NCI-H1092 (cell line): ENCODE results near the gene KLF13.

Source experiments
- DNase-seq: peaks from one replicate; lab custom pipeline; 2025; lab: John Stamatoyannopoulos, UW

KLF13 gene

DNA sequence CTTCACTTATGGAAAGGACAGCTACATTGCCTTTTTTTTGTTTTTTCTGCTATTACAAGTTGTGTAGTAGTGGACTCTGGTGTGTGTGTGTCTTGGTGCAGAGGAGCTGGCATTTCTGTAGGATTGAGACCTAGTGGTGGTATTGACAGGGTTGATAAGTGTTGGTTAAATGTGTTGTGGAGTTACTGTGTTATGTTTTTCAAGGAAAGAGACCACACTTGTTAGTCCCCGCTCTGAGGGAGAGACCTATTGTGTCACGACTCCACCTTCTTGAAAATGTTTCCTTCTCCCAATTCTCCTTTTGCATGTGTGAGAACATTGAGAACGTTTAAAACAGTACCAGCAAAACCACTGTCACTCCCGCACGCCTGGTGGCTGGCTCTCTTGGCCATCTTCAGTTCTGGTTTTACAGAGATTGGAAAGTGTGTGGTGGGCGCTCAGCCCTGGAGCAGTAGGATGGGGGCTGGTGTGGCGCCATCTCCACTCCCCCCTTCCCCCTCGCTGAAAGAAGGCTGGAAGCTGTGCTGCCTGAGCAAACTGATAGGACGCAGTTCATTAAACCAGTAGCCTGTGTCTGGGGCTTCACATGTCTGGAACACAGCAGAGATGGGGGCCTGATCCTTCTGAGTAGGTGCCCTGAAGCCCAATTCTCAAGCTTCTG is 5.5 kb downstream of the KLF13 start:
- no peak for DNase-seq

- no peak for DNase-seq
Observed at GRCh38 chr15:31332681-31333071, 6.0 kb downstream of the KLF13 start.

- no peak for DNase-seq
Observed at GRCh38 chr15:31333119-31333518, 6.5 kb downstream of the KLF13 start.

DNA sequence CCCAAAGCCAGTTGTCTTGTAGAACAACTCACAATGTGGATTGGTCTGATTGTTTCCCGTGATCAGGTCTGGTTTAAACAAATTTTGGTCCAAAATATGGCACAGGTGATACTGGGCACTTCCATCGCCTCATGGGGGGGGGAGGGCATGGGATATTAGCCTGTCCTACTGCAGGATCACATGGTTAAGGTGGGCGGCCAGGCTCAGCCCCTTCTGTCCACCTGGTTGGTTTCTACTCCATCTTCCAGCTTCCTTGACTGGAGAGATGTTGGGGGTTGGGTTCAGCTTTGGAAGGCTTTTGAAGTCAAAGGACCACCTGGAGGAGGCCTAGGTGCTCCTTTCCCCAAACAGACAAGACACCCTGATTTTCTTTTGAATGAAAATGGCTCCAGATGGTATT is 7.2 kb downstream of the KLF13 start:
- no peak for DNase-seq

- DNase-seq, result no peak
Observed at GRCh38 chr15:31335989-31336592, 9.5 kb downstream of the KLF13 start.

DNA sequence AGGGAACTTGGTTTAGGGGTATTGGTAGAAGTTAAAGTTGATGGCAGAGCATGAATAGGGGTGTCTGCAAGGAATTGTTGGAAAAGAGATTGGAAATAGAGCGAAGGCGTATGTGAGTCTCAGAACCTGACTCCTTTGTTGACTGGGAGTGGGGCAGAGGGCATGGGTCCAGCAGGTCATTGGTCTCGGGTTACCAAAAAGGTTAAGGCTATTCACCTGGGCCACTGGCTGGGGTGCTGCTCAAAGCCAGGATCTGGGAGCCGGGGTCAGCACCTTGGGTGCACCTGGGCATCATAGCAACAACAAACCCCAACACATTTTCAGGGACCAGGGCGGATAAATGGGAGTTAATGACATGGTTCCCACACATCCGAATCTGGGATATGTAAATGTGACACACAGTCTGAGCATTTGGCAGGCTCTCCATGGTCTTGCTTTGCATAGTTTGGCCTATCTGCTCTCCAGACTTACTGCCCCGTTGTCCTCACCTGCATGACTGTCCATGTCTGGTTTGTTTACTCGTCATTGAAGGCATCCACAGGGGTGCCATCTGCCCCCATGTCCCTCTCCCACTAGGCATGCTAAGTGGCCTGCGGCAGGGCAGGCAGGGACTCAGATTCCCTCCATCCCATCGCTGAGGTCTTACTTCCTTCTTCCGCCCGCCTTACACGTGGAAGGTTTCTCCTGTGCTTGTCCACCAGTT is 10.1 kb downstream of the KLF13 start:
- no peak for DNase-seq

- no peak for DNase-seq
Observed at GRCh38 chr15:31337352-31338031, 10.9 kb downstream of the KLF13 start.

GRCh38 chr15:31338318-31338878 is 11.8 kb downstream of the KLF13 start:
- DNase-seq, result no peak

- peak; percentile 36 for DNase-seq
Observed at GRCh38 chr15:31338879-31339557, 12.4 kb downstream of the KLF13 start.

- DNase-seq, result no peak
Observed at GRCh38 chr15:31339558-31339895, 12.9 kb downstream of the KLF13 start.

GRCh38 chr15:31340047-31340446 is 13.4 kb downstream of the KLF13 start:
- no peak for DNase-seq

DNA sequence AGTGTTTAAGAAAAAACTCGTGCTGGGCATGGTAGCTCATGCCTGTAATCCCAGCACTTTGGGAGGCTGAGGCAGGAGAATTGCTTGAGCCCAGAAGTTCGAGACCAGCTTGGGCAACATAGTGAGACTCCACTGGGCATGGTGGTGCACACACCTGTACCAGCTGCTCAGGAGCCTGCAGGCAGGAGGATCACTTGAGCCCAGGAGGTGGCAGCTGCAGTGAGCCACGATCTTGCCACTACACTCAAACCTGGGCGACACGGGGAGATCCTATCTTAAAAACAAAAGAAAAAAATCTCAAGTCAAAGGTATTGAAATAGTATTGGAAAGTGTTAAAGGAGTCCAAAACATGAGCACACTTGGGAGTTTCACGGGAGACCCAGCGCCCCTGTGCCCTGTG is 14.0 kb downstream of the KLF13 start:
- DNase-seq, result no peak

GRCh38 chr15:31341071-31341470 is 14.4 kb downstream of the KLF13 start:
- no peak for DNase-seq

DNA sequence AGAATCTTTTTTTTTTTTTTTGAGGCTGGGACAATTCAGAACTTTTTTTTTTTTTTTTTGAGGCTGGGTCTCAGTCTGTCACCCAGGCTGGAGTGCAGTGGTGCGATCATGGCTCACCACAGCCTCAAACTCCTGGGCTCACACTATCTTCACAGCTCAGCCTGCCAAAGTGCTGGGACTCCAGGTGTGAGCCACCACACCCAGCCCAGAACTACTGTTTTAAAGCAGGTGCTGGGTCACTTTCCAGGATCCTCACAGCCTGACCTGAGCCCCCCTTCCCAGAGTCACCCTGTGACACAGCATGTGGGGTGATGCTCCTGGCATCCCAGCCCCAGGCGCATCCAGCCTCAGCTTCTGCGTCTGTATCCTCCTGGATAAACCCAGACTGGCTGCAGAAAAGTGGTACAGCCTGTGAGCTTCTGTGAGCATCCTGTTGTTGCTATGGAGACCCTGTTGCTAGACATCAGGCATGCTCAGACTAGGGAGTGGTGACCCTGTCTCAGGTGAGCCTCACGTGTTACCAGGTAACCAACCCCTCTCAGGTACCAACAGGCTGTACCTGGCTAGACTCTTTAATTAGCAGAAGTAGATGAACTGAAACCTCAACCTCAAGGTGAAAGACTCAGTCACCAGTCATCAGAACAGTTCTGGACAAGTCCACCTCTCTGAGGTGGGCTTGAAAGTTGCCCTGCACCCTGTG is 15.0 kb downstream of the KLF13 start:
- no peak for DNase-seq

- no peak for DNase-seq
Observed at GRCh38 chr15:31342381-31342780, 15.7 kb downstream of the KLF13 start.

GRCh38 chr15:31342781-31343626 is 16.4 kb downstream of the KLF13 start:
- DNase-seq, result no peak

DNA sequence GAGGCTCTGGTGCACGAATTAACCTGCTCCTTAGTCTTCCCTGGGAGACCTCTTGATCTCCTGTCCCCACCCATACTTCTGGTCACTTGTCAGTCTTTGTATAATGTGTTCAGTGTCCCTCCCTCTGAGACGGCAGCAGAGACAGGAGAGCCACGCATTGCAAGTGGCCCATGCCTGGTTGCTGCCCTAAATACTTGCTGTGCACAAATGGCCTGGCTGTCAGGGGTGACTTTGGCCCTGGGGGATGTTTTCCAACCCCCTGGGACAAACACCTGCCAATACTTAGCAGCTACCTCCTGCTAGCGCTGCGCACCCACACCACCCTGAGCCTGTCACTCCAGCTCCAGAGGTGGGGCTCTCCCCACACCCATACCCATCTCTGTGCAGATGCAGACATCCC is 17.2 kb downstream of the KLF13 start:
- DNase-seq, result no peak

GRCh38 chr15:31344266-31344665 is 17.6 kb downstream of the KLF13 start:
- no peak for DNase-seq

DNA sequence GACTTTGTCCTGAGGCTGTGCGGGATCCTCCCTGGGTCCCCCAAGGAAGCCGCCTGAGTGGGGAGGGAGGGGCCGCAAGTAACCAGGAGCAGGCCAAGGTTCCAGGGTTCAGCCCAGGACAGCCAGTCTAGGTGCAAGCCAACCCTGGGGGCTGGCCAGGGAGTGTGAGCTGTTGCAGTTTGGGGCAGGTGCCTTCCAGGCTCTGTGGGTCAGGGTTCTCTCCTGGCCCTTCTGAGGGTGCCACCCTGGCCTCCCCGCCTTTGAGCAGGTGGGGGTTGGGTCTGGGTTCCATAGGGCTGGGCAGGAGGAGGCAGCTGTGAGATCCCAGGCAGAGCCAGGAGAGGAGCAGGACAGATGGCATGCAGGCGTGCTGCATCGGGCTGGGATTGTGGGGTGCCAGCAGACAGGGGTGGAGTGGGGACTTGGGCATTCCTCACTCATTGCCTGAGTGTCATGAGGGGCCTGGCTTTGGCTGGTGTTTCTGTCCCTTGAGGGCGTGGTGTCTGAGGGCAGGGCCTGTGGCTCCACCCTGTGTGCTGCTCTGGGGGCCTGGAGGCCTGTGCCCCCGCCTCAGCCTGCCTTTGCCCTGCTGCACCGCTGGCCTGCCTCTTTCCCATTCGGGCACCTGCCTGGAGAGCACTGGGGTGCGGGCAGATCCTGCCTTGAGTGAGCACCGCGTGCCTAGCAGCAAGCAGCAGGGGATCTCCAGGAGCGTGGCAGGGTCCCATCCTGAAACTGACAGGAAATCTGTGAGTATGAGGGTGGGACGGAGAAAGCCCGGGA is 18.4 kb downstream of the KLF13 start:
- DNase-seq, result no peak
